Vagina (tissue), 2 donors: Measurements from ENCODE around the gene CCDC127.

Experiments
- CTCF ChIP-seq, 3 experiments: fragments of 450-650 bp in 2 of 3; fragments of 200-600 bp in 1 of 3; sonication (generic) in 1 of 3; IDR thresholded peaks; one replicate each; pipeline ENCODE4 v1.5.1; 2017 to 2019; ENCODE audit warnings: antibody characterized with exemption in 3 of 3, mild to moderate bottlenecking in 2 of 3, moderate library complexity in 2 of 3
- POLR2A ChIP-seq, 2 donors: fragments of 450-650 bp; IDR thresholded peaks; one replicate each; pipeline ENCODE4 v1.6.1; 2017; ENCODE audit warnings: antibody characterized with exemption in 2 of 2, mild to moderate bottlenecking in 2 of 2, moderate library complexity in 2 of 2
- POLR2AphosphoS5 ChIP-seq, 2 donors: sonication (generic); formaldehyde crosslinking; IDR thresholded peaks; one replicate each; pipeline ENCODE4 v1.9.0; 2017; ENCODE audit warnings: antibody characterized with exemption in 2 of 2, mild to moderate bottlenecking in 2 of 2, low read depth in 1 of 2; ENCODE audit not compliant: insufficient read depth in 1 of 2

- TF ChIP-seq POLR2AphosphoS5 (IDR thresholded peaks at IDR 0.05; ENCODE audit: insufficient read depth in 1 of 2, low read depth in 1 of 2) (no peak), CTCF (IDR thresholded peaks at IDR 0.05) (no peak), POLR2A (IDR thresholded peaks at IDR 0.05) (no peak)
Measured at GRCh38 chr5:184471-184870, 33.5 kb downstream of the CCDC127 start.
